ENCODE measurements around the gene SLC35E2B. TPM values are rescaled to one million over a fixed set of nuclear protein-coding genes. Genes with fewer than 3 reads are reported as not detected.

The SLC35E2B gene
- total and polyA plus RNA-seq, 2 of the 13 experiments (the other 11 are each of a cell fraction or from before 2014, with no cell fraction given): 14.1 to 19.7 TPM

DNA sequence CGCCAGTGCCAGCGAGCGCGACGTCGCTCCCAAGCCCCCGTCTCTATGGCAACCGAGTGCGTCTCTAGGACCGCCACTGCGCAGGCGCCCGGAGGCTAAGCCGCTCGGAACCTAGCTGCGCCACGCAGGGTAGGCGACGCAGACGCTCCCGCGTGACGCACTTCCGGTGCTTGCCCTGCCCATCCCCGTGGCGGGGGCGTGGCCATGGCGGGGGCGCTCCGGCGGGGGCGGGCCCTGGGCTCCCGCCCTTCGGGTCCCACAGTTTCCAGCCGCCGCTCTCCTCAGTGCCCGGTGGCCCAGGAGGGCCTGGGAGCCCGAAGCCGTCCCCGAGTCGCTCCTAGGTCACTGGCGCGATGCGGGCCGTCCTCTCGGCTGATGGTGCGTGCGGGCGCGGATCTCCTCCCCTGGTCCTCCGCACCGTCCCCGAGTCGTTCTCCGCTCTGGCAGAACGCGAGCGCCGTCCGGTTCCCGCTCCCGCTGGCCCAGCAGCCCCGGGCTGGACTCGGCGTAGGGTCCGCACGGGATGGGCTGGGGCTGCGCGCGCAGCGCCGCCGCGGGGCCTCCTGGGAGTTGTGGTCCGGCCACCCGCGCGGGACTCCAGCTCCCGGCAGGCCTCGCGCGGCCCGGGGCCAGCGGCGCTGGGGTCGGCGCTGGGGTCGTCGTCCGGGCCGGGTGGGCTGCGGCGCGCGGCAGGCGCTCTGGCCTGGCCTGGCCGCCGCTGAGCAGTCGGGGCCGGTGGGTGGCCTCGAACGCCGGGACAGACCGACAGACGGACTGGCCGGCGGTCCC lies 77.1 kb downstream of the SLC35E2B start, which contains the start of gene MIB2 (continued):
- TF ChIP-seq, protein P1, sequence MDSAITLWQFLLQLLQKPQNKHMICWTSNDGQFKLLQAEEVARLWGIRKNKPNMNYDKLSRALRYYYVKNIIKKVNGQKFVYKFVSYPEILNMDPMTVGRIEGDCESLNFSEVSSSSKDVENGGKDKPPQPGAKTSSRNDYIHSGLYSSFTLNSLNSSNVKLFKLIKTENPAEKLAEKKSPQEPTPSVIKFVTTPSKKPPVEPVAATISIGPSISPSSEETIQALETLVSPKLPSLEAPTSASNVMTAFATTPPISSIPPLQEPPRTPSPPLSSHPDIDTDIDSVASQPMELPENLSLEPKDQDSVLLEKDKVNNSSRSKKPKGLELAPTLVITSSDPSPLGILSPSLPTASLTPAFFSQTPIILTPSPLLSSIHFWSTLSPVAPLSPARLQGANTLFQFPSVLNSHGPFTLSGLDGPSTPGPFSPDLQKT (CRISPR knock-in tag; IDR thresholded peaks at IDR 0.05; ENCODE audit: borderline replicate concordance): no peak
- TF ChIP-seq, protein P2, sequence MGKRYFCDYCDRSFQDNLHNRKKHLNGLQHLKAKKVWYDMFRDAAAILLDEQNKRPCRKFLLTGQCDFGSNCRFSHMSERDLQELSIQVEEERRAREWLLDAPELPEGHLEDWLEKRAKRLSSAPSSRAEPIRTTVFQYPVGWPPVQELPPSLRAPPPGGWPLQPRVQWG (CRISPR knock-in tag; IDR thresholded peaks at IDR 0.05; ENCODE audit: borderline replicate concordance, low read depth): no peak
- TF ChIP-seq ZNF703 (CRISPR knock-in tag; IDR thresholded peaks at IDR 0.05; ENCODE audit: borderline replicate concordance) (no peak), ZNF337 (CRISPR knock-in tag; IDR thresholded peaks at IDR 0.05; ENCODE audit: borderline replicate concordance, low read depth) (no peak), RBM39 (IDR thresholded peaks at IDR 0.05; ENCODE audit: low read depth, low read length, poor library complexity, severe bottlenecking) (no peak), ZNF572 (CRISPR knock-in tag; IDR thresholded peaks at IDR 0.05) (no peak), ATF7 (IDR thresholded peaks at IDR 0.05) (no peak), ATF7 (CRISPR knock-in tag; IDR thresholded peaks at IDR 0.05) (0 out of 2 replicates have a peak, but pooled peaks have one; percentile 57), ZNF615 (CRISPR knock-in tag; IDR thresholded peaks at IDR 0.05; ENCODE audit: borderline replicate concordance) (no peak), CEBPB (IDR thresholded peaks at IDR 0.05; ENCODE audit: borderline replicate concordance, low read depth, low read length) (no peak), ZNF550 (CRISPR knock-in tag; IDR thresholded peaks at IDR 0.05; ENCODE audit: borderline replicate concordance) (0 out of 2 replicates have a peak, but pooled peaks have one; percentile 50), RELA (CRISPR knock-in tag; IDR thresholded peaks at IDR 0.05) (no peak), NR2F6 (IDR thresholded peaks at IDR 0.05) (no peak), NR2F6 (CRISPR knock-in tag; IDR thresholded peaks at IDR 0.05) (no peak)
- TF ChIP-seq, protein P3, sequence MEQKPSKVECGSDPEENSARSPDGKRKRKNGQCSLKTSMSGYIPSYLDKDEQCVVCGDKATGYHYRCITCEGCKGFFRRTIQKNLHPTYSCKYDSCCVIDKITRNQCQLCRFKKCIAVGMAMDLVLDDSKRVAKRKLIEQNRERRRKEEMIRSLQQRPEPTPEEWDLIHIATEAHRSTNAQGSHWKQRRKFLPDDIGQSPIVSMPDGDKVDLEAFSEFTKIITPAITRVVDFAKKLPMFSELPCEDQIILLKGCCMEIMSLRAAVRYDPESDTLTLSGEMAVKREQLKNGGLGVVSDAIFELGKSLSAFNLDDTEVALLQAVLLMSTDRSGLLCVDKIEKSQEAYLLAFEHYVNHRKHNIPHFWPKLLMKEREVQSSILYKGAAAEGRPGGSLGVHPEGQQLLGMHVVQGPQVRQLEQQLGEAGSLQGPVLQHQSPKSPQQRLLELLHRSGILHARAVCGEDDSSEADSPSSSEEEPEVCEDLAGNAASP (CRISPR knock-in tag; IDR thresholded peaks at IDR 0.05; ENCODE audit: borderline replicate concordance): no peak; the same call in 1 of the 2 replicates
- TF ChIP-seq, protein P4, sequence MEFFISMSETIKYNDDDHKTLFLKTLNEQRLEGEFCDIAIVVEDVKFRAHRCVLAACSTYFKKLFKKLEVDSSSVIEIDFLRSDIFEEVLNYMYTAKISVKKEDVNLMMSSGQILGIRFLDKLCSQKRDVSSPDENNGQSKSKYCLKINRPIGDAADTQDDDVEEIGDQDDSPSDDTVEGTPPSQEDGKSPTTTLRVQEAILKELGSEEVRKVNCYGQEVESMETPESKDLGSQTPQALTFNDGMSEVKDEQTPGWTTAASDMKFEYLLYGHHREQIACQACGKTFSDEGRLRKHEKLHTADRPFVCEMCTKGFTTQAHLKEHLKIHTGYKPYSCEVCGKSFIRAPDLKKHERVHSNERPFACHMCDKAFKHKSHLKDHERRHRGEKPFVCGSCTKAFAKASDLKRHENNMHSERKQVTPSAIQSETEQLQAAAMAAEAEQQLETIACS (CRISPR knock-in tag; IDR thresholded peaks at IDR 0.05): no peak
- TF ChIP-seq, protein P5, sequence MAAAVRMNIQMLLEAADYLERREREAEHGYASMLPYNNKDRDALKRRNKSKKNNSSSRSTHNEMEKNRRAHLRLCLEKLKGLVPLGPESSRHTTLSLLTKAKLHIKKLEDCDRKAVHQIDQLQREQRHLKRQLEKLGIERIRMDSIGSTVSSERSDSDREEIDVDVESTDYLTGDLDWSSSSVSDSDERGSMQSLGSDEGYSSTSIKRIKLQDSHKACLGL (CRISPR knock-in tag; IDR thresholded peaks at IDR 0.05): 0 out of 2 replicates have a peak, but pooled peaks have one; percentile 54
- TF ChIP-seq, protein P6, sequence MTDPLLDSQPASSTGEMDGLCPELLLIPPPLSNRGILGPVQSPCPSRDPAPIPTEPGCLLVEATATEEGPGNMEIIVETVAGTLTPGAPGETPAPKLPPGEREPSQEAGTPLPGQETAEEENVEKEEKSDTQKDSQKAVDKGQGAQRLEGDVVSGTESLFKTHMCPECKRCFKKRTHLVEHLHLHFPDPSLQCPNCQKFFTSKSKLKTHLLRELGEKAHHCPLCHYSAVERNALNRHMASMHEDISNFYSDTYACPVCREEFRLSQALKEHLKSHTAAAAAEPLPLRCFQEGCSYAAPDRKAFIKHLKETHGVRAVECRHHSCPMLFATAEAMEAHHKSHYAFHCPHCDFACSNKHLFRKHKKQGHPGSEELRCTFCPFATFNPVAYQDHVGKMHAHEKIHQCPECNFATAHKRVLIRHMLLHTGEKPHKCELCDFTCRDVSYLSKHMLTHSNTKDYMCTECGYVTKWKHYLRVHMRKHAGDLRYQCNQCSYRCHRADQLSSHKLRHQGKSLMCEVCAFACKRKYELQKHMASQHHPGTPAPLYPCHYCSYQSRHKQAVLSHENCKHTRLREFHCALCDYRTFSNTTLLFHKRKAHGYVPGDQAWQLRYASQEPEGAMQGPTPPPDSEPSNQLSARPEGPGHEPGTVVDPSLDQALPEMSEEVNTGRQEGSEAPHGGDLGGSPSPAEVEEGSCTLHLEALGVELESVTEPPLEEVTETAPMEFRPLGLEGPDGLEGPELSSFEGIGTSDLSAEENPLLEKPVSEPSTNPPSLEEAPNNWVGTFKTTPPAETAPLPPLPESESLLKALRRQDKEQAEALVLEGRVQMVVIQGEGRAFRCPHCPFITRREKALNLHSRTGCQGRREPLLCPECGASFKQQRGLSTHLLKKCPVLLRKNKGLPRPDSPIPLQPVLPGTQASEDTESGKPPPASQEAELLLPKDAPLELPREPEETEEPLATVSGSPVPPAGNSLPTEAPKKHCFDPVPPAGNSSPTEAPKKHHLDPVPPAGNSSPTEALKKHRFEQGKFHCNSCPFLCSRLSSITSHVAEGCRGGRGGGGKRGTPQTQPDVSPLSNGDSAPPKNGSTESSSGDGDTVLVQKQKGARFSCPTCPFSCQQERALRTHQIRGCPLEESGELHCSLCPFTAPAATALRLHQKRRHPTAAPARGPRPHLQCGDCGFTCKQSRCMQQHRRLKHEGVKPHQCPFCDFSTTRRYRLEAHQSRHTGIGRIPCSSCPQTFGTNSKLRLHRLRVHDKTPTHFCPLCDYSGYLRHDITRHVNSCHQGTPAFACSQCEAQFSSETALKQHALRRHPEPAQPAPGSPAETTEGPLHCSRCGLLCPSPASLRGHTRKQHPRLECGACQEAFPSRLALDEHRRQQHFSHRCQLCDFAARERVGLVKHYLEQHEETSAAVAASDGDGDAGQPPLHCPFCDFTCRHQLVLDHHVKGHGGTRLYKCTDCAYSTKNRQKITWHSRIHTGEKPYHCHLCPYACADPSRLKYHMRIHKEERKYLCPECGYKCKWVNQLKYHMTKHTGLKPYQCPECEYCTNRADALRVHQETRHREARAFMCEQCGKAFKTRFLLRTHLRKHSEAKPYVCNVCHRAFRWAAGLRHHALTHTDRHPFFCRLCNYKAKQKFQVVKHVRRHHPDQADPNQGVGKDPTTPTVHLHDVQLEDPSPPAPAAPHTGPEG (CRISPR knock-in tag; IDR thresholded peaks at IDR 0.05): 0 out of 2 replicates have a peak, but pooled peaks have one; percentile 51

Data from HepG2 (cell line).